HepG2 (cell line): Measurements from ENCODE around the gene CAND2. TPM values are rescaled to one million over a fixed set of nuclear protein-coding genes. Genes with fewer than 3 reads are reported as not detected.
A peak's percentile ranks its signal among the peaks of the same experiment; 100 is the strongest.

Experiments
- ARHGAP35 ChIP-seq: sonication (generic); formaldehyde crosslinking; IDR thresholded peaks from 2 replicates; pipeline ENCODE4 v1.9.0; 2022; ENCODE audit warnings: mild to moderate bottlenecking, inconsistent platforms, moderate library complexity, missing genetic modification reagents, borderline replicate concordance
- GLI4 ChIP-seq: sonication (generic); formaldehyde crosslinking; IDR thresholded peaks from 2 replicates; pipeline ENCODE4 v1.5.1; 2020; ENCODE audit warnings: missing genetic modification reagents, mild to moderate bottlenecking, moderate library complexity, borderline replicate concordance
- PRMT3 ChIP-seq: sonication (generic); formaldehyde crosslinking; IDR thresholded peaks from 2 replicates; pipeline ENCODE4 v1.8.1; 2022; ENCODE audit warnings: low read depth, mild to moderate bottlenecking, moderate library complexity, missing genetic modification reagents, borderline replicate concordance
- SNAPC2 ChIP-seq: sonication (generic); formaldehyde crosslinking; IDR thresholded peaks from 2 replicates; pipeline ENCODE4 v1.8.1; 2022; ENCODE audit warnings: mild to moderate bottlenecking, missing genetic modification reagents
- ZC3H13 ChIP-seq: sonication (generic); formaldehyde crosslinking; IDR thresholded peaks from 2 replicates; pipeline ENCODE4 v1.8.1; 2023; ENCODE audit warnings: mild to moderate bottlenecking, missing genetic modification reagents, moderate library complexity
- ZFY ChIP-seq: sonication (generic); formaldehyde crosslinking; IDR thresholded peaks from 2 replicates; pipeline ENCODE4 v1.4.0; 2020; ENCODE audit warnings: missing genetic modification reagents
- ZNF160 ChIP-seq: sonication (generic); formaldehyde crosslinking; IDR thresholded peaks from 2 replicates; pipeline ENCODE4 v1.8.0; 2022; ENCODE audit warnings: mild to moderate bottlenecking, inconsistent platforms, missing genetic modification reagents
- ZNF292 ChIP-seq: sonication (generic); formaldehyde crosslinking; IDR thresholded peaks from 2 replicates; pipeline ENCODE4 v1.8.1; 2022; ENCODE audit warnings: mild to moderate bottlenecking, low read depth, missing genetic modification reagents, borderline replicate concordance
- ZNF30 ChIP-seq: sonication (generic); formaldehyde crosslinking; IDR thresholded peaks from 2 replicates; pipeline ENCODE4 v1.5.0; 2020; ENCODE audit warnings: mild to moderate bottlenecking, missing genetic modification reagents
- ZNF414 ChIP-seq: sonication (generic); formaldehyde crosslinking; IDR thresholded peaks from 2 replicates; pipeline ENCODE4 v1.5.0; 2020; ENCODE audit warnings: missing genetic modification reagents
- ZNF598 ChIP-seq: sonication (generic); formaldehyde crosslinking; IDR thresholded peaks from 2 replicates; pipeline ENCODE4 v1.5.1; 2020; ENCODE audit warnings: mild to moderate bottlenecking, missing genetic modification reagents, borderline replicate concordance
- ZUFSP ChIP-seq: sonication (generic); formaldehyde crosslinking; IDR thresholded peaks from 2 replicates; pipeline ENCODE4 v1.9.0; 2021; ENCODE audit warnings: missing genetic modification reagents, mild to moderate bottlenecking, borderline replicate concordance
- polyA plus RNA-seq, 8 experiments: library from polyadenylated mRNA; depleted of rRNA in 3 of 8; stranded (reverse) in 7 of 8; unstranded in 1 of 8; fragments of >200 nt; fragmentation: Illumina TruSeq in 4 of 8; extraction: Trizol in 4 of 8; gene quantifications; 2 replicates each; pipeline versions ENCODE4 v1.2.1 to v1.2.3, GENCODE V29; 2011 to 2016; ENCODE audit warnings: low read depth in 4 of 8, missing spikeins in 1 of 8, mixed read lengths in 1 of 8; ENCODE audit not compliant: insufficient read depth in 1 of 8
- total RNA-seq, 5 experiments: library from RNA; depleted of rRNA; stranded (reverse); fragments of >200 nt; fragmentation: Illumina TruSeq; extraction: Trizol; gene quantifications; 2 replicates each; pipeline ENCODE4 v1.2.3, GENCODE V29; 2016; ENCODE audit warnings: low read depth in 1 of 5
- TF ChIP-seq, protein P1 (sequence below): sonication (generic); formaldehyde crosslinking; IDR thresholded peaks from 2 replicates; pipeline ENCODE4 v1.4.0; 2020; ENCODE audit warnings: missing genetic modification reagents, borderline replicate concordance
- TF ChIP-seq, protein P2 (sequence below): sonication (generic); formaldehyde crosslinking; IDR thresholded peaks from 2 replicates; pipeline ENCODE4 v1.5.0; 2020; ENCODE audit warnings: mild to moderate bottlenecking, missing genetic modification reagents
- TF ChIP-seq, protein P3 (sequence below): sonication (generic); formaldehyde crosslinking; IDR thresholded peaks from 2 replicates; pipeline ENCODE4 v1.4.0; 2020; ENCODE audit warnings: mild to moderate bottlenecking, missing genetic modification reagents
- TF ChIP-seq, protein P4 (sequence below): sonication (generic); formaldehyde crosslinking; IDR thresholded peaks from 2 replicates; pipeline ENCODE4 v1.4.0; 2020; ENCODE audit warnings: mild to moderate bottlenecking, low read depth, missing genetic modification reagents

CAND2 gene
- total and polyA plus RNA-seq, 2 of the 13 experiments (the other 11 are each of a cell fraction or from before 2014, with no cell fraction given) = 0.01 TPM; not detected in 1

DNA sequence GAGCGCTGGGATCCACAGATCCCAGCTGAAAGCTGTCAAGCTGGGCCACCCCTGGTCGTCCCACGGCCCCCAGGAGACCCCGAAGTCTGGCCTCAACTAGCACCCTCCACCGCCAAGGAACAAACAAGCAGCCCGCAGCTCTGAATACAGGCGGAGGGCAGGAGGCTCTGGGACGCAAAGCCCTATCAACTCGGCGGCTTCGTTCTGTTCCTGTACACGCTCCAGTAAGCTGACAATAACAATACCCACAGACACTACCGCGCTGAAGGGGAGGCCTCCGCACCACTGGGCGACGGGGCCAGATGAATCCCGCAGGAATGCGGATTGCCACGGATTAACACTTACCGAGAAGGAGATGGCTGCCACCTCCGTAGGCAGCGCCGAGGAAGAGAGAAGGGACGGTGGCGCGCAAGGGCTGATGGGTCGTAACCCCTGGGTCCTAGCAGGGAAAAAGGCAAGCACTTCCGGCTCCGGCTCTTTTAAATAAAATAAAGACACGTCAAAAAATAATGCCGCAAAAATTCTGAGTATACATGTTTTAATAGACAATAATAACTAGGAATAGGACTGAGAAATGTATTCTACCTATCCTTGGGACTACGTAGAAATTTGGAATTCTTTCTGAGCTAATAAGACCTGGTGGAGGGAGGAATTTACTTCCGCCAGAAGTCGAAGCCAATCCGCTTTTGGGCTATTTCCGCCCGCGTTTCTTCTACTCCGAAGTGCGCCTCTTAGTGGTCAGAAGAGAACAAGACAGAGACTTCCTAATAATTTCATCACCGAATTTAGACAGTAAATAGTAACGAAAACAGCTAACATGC, 44.9 kb downstream of the CAND2 start, which contains the start of gene RPL32 (continued):
- TF ChIP-seq, protein P1, sequence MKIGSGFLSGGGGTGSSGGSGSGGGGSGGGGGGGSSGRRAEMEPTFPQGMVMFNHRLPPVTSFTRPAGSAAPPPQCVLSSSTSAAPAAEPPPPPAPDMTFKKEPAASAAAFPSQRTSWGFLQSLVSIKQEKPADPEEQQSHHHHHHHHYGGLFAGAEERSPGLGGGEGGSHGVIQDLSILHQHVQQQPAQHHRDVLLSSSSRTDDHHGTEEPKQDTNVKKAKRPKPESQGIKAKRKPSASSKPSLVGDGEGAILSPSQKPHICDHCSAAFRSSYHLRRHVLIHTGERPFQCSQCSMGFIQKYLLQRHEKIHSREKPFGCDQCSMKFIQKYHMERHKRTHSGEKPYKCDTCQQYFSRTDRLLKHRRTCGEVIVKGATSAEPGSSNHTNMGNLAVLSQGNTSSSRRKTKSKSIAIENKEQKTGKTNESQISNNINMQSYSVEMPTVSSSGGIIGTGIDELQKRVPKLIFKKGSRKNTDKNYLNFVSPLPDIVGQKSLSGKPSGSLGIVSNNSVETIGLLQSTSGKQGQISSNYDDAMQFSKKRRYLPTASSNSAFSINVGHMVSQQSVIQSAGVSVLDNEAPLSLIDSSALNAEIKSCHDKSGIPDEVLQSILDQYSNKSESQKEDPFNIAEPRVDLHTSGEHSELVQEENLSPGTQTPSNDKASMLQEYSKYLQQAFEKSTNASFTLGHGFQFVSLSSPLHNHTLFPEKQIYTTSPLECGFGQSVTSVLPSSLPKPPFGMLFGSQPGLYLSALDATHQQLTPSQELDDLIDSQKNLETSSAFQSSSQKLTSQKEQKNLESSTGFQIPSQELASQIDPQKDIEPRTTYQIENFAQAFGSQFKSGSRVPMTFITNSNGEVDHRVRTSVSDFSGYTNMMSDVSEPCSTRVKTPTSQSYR (CRISPR knock-in tag) = peak; percentile 40; the same call in 1 of the 2 replicates
- TF ChIP-seq ZNF160 (CRISPR knock-in tag) = no peak
- TF ChIP-seq PRMT3 (CRISPR knock-in tag) = no peak
- no peak for TF ChIP-seq ZNF414 (CRISPR knock-in tag)
- peak; percentile 71 for TF ChIP-seq ZFY (CRISPR knock-in tag)
- TF ChIP-seq, protein P2, sequence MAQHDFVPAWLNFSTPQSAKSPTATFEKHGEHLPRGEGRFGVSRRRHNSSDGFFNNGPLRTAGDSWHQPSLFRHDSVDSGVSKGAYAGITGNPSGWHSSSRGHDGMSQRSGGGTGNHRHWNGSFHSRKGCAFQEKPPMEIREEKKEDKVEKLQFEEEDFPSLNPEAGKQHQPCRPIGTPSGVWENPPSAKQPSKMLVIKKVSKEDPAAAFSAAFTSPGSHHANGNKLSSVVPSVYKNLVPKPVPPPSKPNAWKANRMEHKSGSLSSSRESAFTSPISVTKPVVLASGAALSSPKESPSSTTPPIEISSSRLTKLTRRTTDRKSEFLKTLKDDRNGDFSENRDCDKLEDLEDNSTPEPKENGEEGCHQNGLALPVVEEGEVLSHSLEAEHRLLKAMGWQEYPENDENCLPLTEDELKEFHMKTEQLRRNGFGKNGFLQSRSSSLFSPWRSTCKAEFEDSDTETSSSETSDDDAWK (CRISPR knock-in tag) = no peak
- TF ChIP-seq, protein P3, sequence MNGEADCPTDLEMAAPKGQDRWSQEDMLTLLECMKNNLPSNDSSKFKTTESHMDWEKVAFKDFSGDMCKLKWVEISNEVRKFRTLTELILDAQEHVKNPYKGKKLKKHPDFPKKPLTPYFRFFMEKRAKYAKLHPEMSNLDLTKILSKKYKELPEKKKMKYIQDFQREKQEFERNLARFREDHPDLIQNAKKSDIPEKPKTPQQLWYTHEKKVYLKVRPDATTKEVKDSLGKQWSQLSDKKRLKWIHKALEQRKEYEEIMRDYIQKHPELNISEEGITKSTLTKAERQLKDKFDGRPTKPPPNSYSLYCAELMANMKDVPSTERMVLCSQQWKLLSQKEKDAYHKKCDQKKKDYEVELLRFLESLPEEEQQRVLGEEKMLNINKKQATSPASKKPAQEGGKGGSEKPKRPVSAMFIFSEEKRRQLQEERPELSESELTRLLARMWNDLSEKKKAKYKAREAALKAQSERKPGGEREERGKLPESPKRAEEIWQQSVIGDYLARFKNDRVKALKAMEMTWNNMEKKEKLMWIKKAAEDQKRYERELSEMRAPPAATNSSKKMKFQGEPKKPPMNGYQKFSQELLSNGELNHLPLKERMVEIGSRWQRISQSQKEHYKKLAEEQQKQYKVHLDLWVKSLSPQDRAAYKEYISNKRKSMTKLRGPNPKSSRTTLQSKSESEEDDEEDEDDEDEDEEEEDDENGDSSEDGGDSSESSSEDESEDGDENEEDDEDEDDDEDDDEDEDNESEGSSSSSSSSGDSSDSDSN (CRISPR knock-in tag) = no peak; the same call in 1 of the 2 replicates
- TF ChIP-seq GLI4 (CRISPR knock-in tag) = no peak
- no peak for TF ChIP-seq ZNF30 (CRISPR knock-in tag)
- no peak for TF ChIP-seq ARHGAP35
- TF ChIP-seq ZNF292 (CRISPR knock-in tag) = no peak
- TF ChIP-seq ZUFSP (CRISPR knock-in tag) = no peak
- 0 out of 2 replicates have a peak, but pooled peaks have one; percentile 38 for TF ChIP-seq ZC3H13 (CRISPR knock-in tag)
- TF ChIP-seq, protein P4, sequence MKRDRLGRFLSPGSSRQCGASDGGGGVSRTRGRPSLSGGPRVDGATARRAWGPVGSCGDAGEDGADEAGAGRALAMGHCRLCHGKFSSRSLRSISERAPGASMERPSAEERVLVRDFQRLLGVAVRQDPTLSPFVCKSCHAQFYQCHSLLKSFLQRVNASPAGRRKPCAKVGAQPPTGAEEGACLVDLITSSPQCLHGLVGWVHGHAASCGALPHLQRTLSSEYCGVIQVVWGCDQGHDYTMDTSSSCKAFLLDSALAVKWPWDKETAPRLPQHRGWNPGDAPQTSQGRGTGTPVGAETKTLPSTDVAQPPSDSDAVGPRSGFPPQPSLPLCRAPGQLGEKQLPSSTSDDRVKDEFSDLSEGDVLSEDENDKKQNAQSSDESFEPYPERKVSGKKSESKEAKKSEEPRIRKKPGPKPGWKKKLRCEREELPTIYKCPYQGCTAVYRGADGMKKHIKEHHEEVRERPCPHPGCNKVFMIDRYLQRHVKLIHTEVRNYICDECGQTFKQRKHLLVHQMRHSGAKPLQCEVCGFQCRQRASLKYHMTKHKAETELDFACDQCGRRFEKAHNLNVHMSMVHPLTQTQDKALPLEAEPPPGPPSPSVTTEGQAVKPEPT (CRISPR knock-in tag) = no peak
- peak; percentile 48; the same call in 1 of the 2 replicates for TF ChIP-seq ZNF598 (CRISPR knock-in tag)
- no peak for TF ChIP-seq SNAPC2
